ENCODE results near the gene ISM2. TPM values are rescaled to one million over a fixed set of nuclear protein-coding genes. Genes with fewer than 3 reads are reported as not detected.

ISM2 gene
- total RNA-seq, 1 donor from 2014 or later: not detected

GRCh38 chr14:77508249-77508648 lies 9.6 kb upstream of the ISM2 start:
- intact Hi-C loops (cut with micrococcal nuclease): no loop called here

- intact Hi-C loops (cut with micrococcal nuclease): no loop called here
These were observed 9.1 kb upstream of the ISM2 start for GRCh38 chr14:77507762-77508161.

GRCh38 chr14:77505031-77505430 lies 6.4 kb upstream of the ISM2 start:
- intact Hi-C loops (cut with micrococcal nuclease): no loop called here

- intact Hi-C loops (cut with micrococcal nuclease): no loop called here
These were observed 4.5 kb upstream of the ISM2 start for GRCh38 chr14:77503138-77503537.

- intact Hi-C loops (cut with micrococcal nuclease): no loop called here
These were observed 3.6 kb upstream of the ISM2 start for GRCh38 chr14:77502109-77502782.

GRCh38 chr14:77498984-77499527 lies 440 bp upstream of the ISM2 start:
- intact Hi-C loops (cut with micrococcal nuclease): loop anchor here (1.0 kb wide), 1 partner anchor 41 kb away; the partner anchor contains the start of gene AHSA1

GRCh38 chr14:77495334-77495733 lies 3.3 kb downstream of the ISM2 start:
- intact Hi-C loops (cut with micrococcal nuclease): no loop called here

GRCh38 chr14:77491056-77491455 lies 7.6 kb downstream of the ISM2 start:
- intact Hi-C loops (cut with micrococcal nuclease): no loop called here

GRCh38 chr14:77490347-77490986 lies 8.1 kb downstream of the ISM2 start:
- intact Hi-C loops (cut with micrococcal nuclease): no loop called here

GRCh38 chr14:77489041-77489440 lies 9.6 kb downstream of the ISM2 start:
- intact Hi-C loops (cut with micrococcal nuclease): no loop called here

GRCh38 chr14:77488558-77488957 lies 10.1 kb downstream of the ISM2 start:
- intact Hi-C loops (cut with micrococcal nuclease): no loop called here

GRCh38 chr14:77485901-77486678 lies 12.5 kb downstream of the ISM2 start:
- intact Hi-C loops (cut with micrococcal nuclease): no loop called here

- intact Hi-C loops (cut with micrococcal nuclease): no loop called here
These were observed 13.4 kb downstream of the ISM2 start for GRCh38 chr14:77485256-77485655.

GRCh38 chr14:77482422-77482821 lies 16.2 kb downstream of the ISM2 start:
- intact Hi-C loops (cut with micrococcal nuclease): no loop called here

GRCh38 chr14:77478796-77479195 lies 19.8 kb downstream of the ISM2 start:
- intact Hi-C loops (cut with micrococcal nuclease): no loop called here

GRCh38 chr14:77478029-77478428 lies 20.6 kb downstream of the ISM2 start:
- intact Hi-C loops (cut with micrococcal nuclease): no loop called here

- intact Hi-C loops (cut with micrococcal nuclease): no loop called here
These were observed 23.0 kb downstream of the ISM2 start for GRCh38 chr14:77475432-77476115.

- intact Hi-C loops (cut with micrococcal nuclease): no loop called here
These were observed 24.0 kb downstream of the ISM2 start for GRCh38 chr14:77474479-77475177.

GRCh38 chr14:77473921-77474320 lies 24.7 kb downstream of the ISM2 start:
- intact Hi-C loops (cut with micrococcal nuclease): no loop called here

- intact Hi-C loops (cut with micrococcal nuclease): no loop called here
These were observed 28.3 kb downstream of the ISM2 start for GRCh38 chr14:77470224-77470870.
